Measurements from ENCODE around the gene ARMC2. TPM values are rescaled to one million over a fixed set of nuclear protein-coding genes. Genes with fewer than 3 reads are reported as not detected.
A peak's percentile ranks its signal among the peaks of the same experiment; 100 is the strongest.

Gene ARMC2
- total and polyA plus RNA-seq, 5 donors from 2014 or later, result 3.5 to 12.5 (median 7.3) TPM

DNA sequence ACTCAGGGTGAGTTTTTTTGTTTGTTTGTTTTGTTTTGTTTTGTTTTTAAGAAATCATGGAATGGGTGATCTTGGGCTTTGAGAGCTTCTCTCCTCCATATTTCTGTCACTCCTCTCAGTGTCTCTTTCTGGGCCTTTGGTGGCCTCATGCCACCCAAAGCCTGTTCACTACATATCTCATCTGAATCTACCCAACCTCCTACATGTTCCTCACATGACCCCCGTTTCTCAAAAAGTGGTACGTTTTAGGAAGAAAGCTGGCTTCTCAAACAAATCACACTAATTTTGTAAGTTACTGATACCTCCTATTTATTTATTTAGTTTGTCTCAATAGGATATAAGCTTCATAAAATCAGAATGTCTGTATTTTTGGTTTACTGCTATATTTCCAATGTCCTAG, 166.4 kb downstream of the ARMC2 start:
- H3K4me3 ChIP-seq (ENCODE audit: low read depth, low read length), result peak overlapping the region; percentile 44
- no peaks in the 10 kb centered on the region for H3K27me3 ChIP-seq (ENCODE audit: control insufficient read depth, insufficient read depth, low read length)
- H3K9me3 ChIP-seq (ENCODE audit: control insufficient read depth in 2 of 2, low read length in 2 of 2), result no peaks in the 10 kb centered on the region
- no peak for ATAC-seq (ENCODE audit: low read depth in 2 of 2)
- H3K27ac ChIP-seq (ENCODE audit: insufficient read depth, low read length, poor library complexity, severe bottlenecking), result peak overlapping the region; percentile 62
- no peak for DNase-seq
- peaks cover 4% of the 10 kb centered on the region for H3K36me3 Mint-ChIP-seq
- peak overlapping the region; percentile 78 to 93 (median 91) for H3K27ac Mint-ChIP-seq
- H3K4me1 Mint-ChIP-seq, result peaks cover 19 to 63% (median 42%) of the 10 kb centered on the region in 4 donors
- no peaks in the 10 kb centered on the region for H3K9me3 Mint-ChIP-seq
- H3K36me3 ChIP-seq (ENCODE audit: control insufficient read depth, insufficient read depth, low read length), result no peaks in the 10 kb centered on the region
- H3K4me3 Mint-ChIP-seq, result peak overlapping the region in 2 of 4 donors; percentile 10 to 55
- peaks cover 27% of the 10 kb centered on the region for H3K4me1 ChIP-seq (ENCODE audit: control insufficient read depth, insufficient read depth, low read length, poor library complexity, severe bottlenecking)
- peaks cover 4% of the 10 kb centered on the region for H3K27me3 Mint-ChIP-seq

DNA sequence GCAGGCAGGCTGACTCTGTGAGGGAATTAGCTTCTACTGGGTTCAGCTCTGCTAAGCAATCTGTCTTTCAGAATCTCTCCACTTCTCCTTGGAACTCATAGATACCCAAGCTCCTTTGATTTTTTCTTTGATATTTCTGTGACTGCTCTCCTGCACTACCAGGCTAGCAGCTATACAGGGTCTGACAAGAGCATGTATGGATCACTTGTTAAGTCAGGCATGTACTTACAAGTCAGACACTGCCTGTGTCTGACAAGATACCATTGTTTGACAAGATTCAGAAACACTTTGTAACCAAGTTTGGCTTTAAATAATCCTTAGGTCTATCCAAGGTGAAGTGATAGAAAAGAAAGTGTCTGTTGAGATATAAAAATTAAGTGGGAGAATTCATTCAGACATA, 167.0 kb downstream of the ARMC2 start:
- H3K4me3 ChIP-seq (ENCODE audit: low read depth, low read length), result peak overlapping the region; percentile 21
- ATAC-seq (ENCODE audit: low read depth in 2 of 2) (no peak), DNase-seq (no peak)
- H3K4me3 Mint-ChIP-seq, result peak overlapping the region in 1 of 4 donors; percentile 55
- H3K36me3 Mint-ChIP-seq, result peaks cover 4% of the 10 kb centered on the region
- H3K9me3 Mint-ChIP-seq, result no peaks in the 10 kb centered on the region
- peak overlapping the region; percentile 62 for H3K27ac ChIP-seq (ENCODE audit: insufficient read depth, low read length, poor library complexity, severe bottlenecking)
- no peaks in the 10 kb centered on the region for H3K27me3 ChIP-seq (ENCODE audit: control insufficient read depth, insufficient read depth, low read length)
- H3K4me1 Mint-ChIP-seq, result peaks cover 25 to 64% (median 42%) of the 10 kb centered on the region in 4 donors
- H3K27ac Mint-ChIP-seq, result peak overlapping the region; percentile 53 to 91 (median 78)
- peaks cover 4% of the 10 kb centered on the region for H3K27me3 Mint-ChIP-seq
- H3K4me1 ChIP-seq (ENCODE audit: control insufficient read depth, insufficient read depth, low read length, poor library complexity, severe bottlenecking), result peaks cover 27% of the 10 kb centered on the region
- no peaks in the 10 kb centered on the region for H3K9me3 ChIP-seq (ENCODE audit: control insufficient read depth in 2 of 2, low read length in 2 of 2)
- no peaks in the 10 kb centered on the region for H3K36me3 ChIP-seq (ENCODE audit: control insufficient read depth, insufficient read depth, low read length)

DNA sequence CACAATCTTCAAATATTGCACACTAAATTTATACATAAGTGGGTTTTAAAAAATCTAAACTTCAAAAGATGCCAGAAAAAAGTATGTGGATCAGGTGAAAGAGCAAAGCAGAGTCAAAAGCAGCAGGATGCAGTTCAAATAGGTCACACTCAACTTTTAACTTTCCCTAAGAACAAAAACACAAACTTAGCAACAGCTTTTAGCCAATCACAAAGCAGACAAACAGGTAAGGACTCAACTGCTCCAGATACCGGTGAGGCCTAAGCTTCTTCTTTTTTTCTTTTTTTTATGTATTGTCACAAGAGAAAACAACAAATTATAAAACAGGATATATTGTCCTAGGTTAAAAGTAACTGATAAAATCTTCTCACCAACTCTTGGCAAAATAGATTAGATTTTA, 171.7 kb downstream of the ARMC2 start:
- Histone ChIP-seq H3K27me3 (ENCODE audit: control insufficient read depth, insufficient read depth, low read length) (no peaks in the 10 kb centered on the region), H3K4me1 (ENCODE audit: control insufficient read depth, insufficient read depth, low read length, poor library complexity, severe bottlenecking) (peaks cover 27% of the 10 kb centered on the region), H3K36me3 (ENCODE audit: control insufficient read depth, insufficient read depth, low read length) (no peaks in the 10 kb centered on the region), H3K9me3 (ENCODE audit: control insufficient read depth in 2 of 2, low read length in 2 of 2) (no peaks in the 10 kb centered on the region), H3K4me3 (ENCODE audit: low read depth, low read length) (peak overlapping the region; percentile 39), H3K27ac (ENCODE audit: insufficient read depth, low read length, poor library complexity, severe bottlenecking) (peak overlapping the region; percentile 50)
- peaks cover 0 to 1% (median 0%) of the 10 kb centered on the region in 7 donors for H3K9me3 Mint-ChIP-seq
- DNase-seq (peak in 1 of 3 donors; percentile 49), ATAC-seq (ENCODE audit: low read depth in 2 of 2) (peak; percentile 25 to 55)
- H3K4me3 Mint-ChIP-seq, result peak overlapping the region in 1 of 4 donors; percentile 41
- H3K36me3 Mint-ChIP-seq, result no peaks in the 10 kb centered on the region
- no peaks in the 10 kb centered on the region for H3K27me3 Mint-ChIP-seq
- peaks cover 26 to 60% (median 30%) of the 10 kb centered on the region in 4 donors for H3K4me1 Mint-ChIP-seq
- H3K27ac Mint-ChIP-seq, result peak overlapping the region; percentile 38 to 78 (median 67)

DNA sequence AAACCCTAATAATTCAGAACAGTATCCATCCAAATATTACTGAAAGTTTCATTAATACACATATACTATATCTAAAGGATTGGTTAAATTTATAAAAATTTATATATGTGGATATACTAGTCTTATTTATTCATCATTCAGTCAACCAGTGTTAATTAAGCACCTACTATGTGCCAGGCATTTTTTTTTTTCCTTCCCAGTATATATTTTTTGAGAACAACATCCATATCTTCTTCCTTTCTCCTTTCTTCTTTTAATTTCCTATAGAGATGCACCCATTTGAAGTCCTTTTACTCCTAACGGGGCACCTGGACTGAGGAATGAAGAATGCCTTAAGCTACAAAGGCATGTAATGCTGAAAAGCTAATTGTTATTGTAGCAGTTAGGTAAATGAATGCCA, 173.6 kb downstream of the ARMC2 start:
- H3K4me3 Mint-ChIP-seq, result no peak overlapping the region
- DNase-seq, result no peak
- H3K27me3 Mint-ChIP-seq, result no peaks in the 10 kb centered on the region
- H3K4me3 ChIP-seq (ENCODE audit: low read depth, low read length), result no peak overlapping the region
- H3K4me1 Mint-ChIP-seq, result peaks cover 23 to 60% (median 32%) of the 10 kb centered on the region in 4 donors
- H3K9me3 ChIP-seq (ENCODE audit: control insufficient read depth in 2 of 2, low read length in 2 of 2), result no peaks in the 10 kb centered on the region
- peaks cover 0 to 1% (median 0%) of the 10 kb centered on the region in 7 donors for H3K9me3 Mint-ChIP-seq
- ATAC-seq (ENCODE audit: low read depth in 2 of 2), result no peak
- peak overlapping the region in 1 of 3 donors; percentile 16 for H3K27ac Mint-ChIP-seq
- no peaks in the 10 kb centered on the region for H3K27me3 ChIP-seq (ENCODE audit: control insufficient read depth, insufficient read depth, low read length)
- no peaks in the 10 kb centered on the region for H3K36me3 ChIP-seq (ENCODE audit: control insufficient read depth, insufficient read depth, low read length)
- H3K4me1 ChIP-seq (ENCODE audit: control insufficient read depth, insufficient read depth, low read length, poor library complexity, severe bottlenecking), result peaks cover 27% of the 10 kb centered on the region
- H3K27ac ChIP-seq (ENCODE audit: insufficient read depth, low read length, poor library complexity, severe bottlenecking), result no peak overlapping the region
- H3K36me3 Mint-ChIP-seq, result no peaks in the 10 kb centered on the region

DNA sequence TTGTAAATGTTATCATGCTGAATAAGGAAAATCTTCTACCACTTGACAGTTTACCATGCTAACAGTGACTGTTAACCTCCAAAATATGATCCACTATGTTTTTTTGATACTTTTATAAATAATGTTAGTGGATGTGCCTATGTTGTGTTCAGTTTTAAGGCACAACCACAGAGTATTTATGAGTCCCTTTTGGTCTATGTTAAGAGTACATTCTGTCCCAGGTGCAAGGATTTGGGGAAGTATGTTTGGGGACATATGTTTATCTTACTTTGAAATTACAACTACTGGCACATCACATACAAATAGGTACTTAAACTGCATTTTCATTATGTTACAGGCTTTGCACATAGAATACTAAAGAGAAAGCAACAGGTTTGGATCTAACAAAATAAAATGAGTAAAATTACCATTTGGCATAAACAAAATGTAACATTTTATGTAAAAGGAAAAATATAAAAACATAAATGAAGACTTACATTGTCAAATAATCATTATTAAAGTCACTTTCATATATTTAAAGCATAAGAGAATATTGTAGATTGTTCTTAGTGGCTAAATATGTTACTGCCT, 175.2 kb downstream of the ARMC2 start:
- Mint-ChIP-seq H3K4me3 (no peak overlapping the region), H3K9me3 (peaks cover 0 to 1% (median 0%) of the 10 kb centered on the region in 7 donors), H3K36me3 (peaks cover 2% of the 10 kb centered on the region), H3K27ac (peak overlapping the region in 2 of 3 donors; percentile 45 to 81), H3K4me1 (peaks cover 29 to 60% (median 33%) of the 10 kb centered on the region in 4 donors), H3K27me3 (no peaks in the 10 kb centered on the region)
- no peaks in the 10 kb centered on the region for H3K9me3 ChIP-seq (ENCODE audit: control insufficient read depth in 2 of 2, low read length in 2 of 2)
- no peak for ATAC-seq (ENCODE audit: low read depth in 2 of 2)
- H3K27me3 ChIP-seq (ENCODE audit: control insufficient read depth, insufficient read depth, low read length), result no peaks in the 10 kb centered on the region
- H3K27ac ChIP-seq (ENCODE audit: insufficient read depth, low read length, poor library complexity, severe bottlenecking), result no peak overlapping the region
- H3K4me3 ChIP-seq (ENCODE audit: low read depth, low read length), result no peak overlapping the region
- peaks cover 27% of the 10 kb centered on the region for H3K4me1 ChIP-seq (ENCODE audit: control insufficient read depth, insufficient read depth, low read length, poor library complexity, severe bottlenecking)
- H3K36me3 ChIP-seq (ENCODE audit: control insufficient read depth, insufficient read depth, low read length), result no peaks in the 10 kb centered on the region
- DNase-seq, result no peak

Other genes with a start within 250 kb of the ARMC2 start
- gene SESN1, start 246.4 kb downstream of the ARMC2 start, total RNA-seq, result 51.8 TPM
- gene SESN1, start 246.4 kb downstream of the ARMC2 start, polyA plus RNA-seq, result 10 to 100 TPM; 15.8 to 59.6 (median 37.4) TPM
- gene CEP57L1, start 247.1 kb downstream of the ARMC2 start, total RNA-seq, result 6.9 TPM
- 10 to 100 TPM in 2 of 4 donors, 1 to 10 TPM in 2; 6.6 to 12.4 (median 9.5) TPM for gene CEP57L1, start 247.1 kb downstream of the ARMC2 start, polyA plus RNA-seq